Neuronal stem cell (in vitro differentiated cells): ENCODE data around the gene BBS9.

Source experiments
- DNase-seq: peaks from one replicate; pipeline ENCODE4 v3.0.0-alpha.2; 2013; ENCODE audit warnings: low spot score
- H2AFZ ChIP-seq: one replicate; pipeline ENCODE4 v1.6.1; 2013; ENCODE audit warnings: mild to moderate bottlenecking, low read length, inconsistent platforms
- H2AK5ac ChIP-seq: 2 replicates; pipeline ENCODE4 v1.6.1; 2013; ENCODE audit warnings: low read depth, mild to moderate bottlenecking, inconsistent platforms, low read length, moderate library complexity, mixed read lengths
- H2BK120ac ChIP-seq: 2 replicates; pipeline ENCODE4 v1.6.1; 2013; ENCODE audit warnings: low read depth, mild to moderate bottlenecking, inconsistent platforms, low read length, moderate library complexity, mixed read lengths
- H2BK12ac ChIP-seq: one replicate; pipeline ENCODE4 v1.6.1; 2013; ENCODE audit warnings: low read length, inconsistent platforms
- H2BK15ac ChIP-seq: 2 replicates; pipeline ENCODE4 v1.6.1; 2013; ENCODE audit warnings: mild to moderate bottlenecking, low read length, inconsistent platforms, mixed read lengths
- H2BK5ac ChIP-seq: one replicate; pipeline ENCODE4 v1.6.1; 2013; ENCODE audit warnings: inconsistent platforms, mild to moderate bottlenecking, low read length, moderate library complexity
- H3K14ac ChIP-seq: one replicate; pipeline ENCODE4 v1.6.1; 2013; ENCODE audit warnings: low read length, inconsistent platforms
- H3K18ac ChIP-seq: 2 replicates; pipeline ENCODE4 v1.6.1; 2013; ENCODE audit warnings: low read length, inconsistent platforms
- H3K23ac ChIP-seq: 2 replicates; pipeline ENCODE4 v1.6.1; 2013; ENCODE audit warnings: low read depth, mild to moderate bottlenecking, mixed read lengths, low read length, inconsistent platforms; ENCODE audit not compliant: poor library complexity
- H3K27ac ChIP-seq: replicated peaks from 3 replicates; pipeline ENCODE4 v1.5.1; 2013; ENCODE audit warnings: low read length, inconsistent platforms
- H3K27me3 ChIP-seq, 3 experiments: 2 replicates each; pipeline ENCODE4 v1.6.1; 2013; ENCODE audit warnings: low read length in 3 of 3, mild to moderate bottlenecking in 2 of 3, inconsistent platforms in 1 of 3, low read depth in 1 of 3, mixed read lengths in 1 of 3, moderate library complexity in 1 of 3; ENCODE audit not compliant: control insufficient read depth in 3 of 3, insufficient read depth in 3 of 3
- H3K36me3 ChIP-seq, 2 donors: replicated peaks in 1 of 2; 2 replicates each; pipeline ENCODE4 v1.6.1; 2013; ENCODE audit warnings: low read length in 2 of 2; ENCODE audit not compliant: control insufficient read depth in 2 of 2, insufficient read depth in 2 of 2
- H3K4ac ChIP-seq: 2 replicates; pipeline ENCODE4 v1.6.1; 2013; ENCODE audit warnings: inconsistent platforms, mild to moderate bottlenecking, low read length, moderate library complexity
- H3K4me1 ChIP-seq, 2 donors: 1 replicate in 1 of 2; 2 replicates in 1 of 2; pipeline ENCODE4 v1.6.1; 2013; ENCODE audit warnings: low read length in 2 of 2, low read depth in 1 of 2; ENCODE audit not compliant: control insufficient read depth in 2 of 2, insufficient read depth in 1 of 2
- H3K4me2 ChIP-seq: one replicate; pipeline ENCODE4 v1.6.1; 2013; ENCODE audit warnings: mild to moderate bottlenecking, low read length, inconsistent platforms; ENCODE audit not compliant: insufficient read depth, poor library complexity, severe bottlenecking
- H3K4me3 ChIP-seq, 2 donors: 2 replicates each; pipeline ENCODE4 v1.5.1; 2013; ENCODE audit warnings: low read length in 2 of 2, mild to moderate bottlenecking in 2 of 2, inconsistent platforms in 1 of 2, moderate library complexity in 1 of 2
- H3K79me1 ChIP-seq: one replicate; pipeline ENCODE4 v1.6.1; 2013; ENCODE audit warnings: low read depth, mild to moderate bottlenecking, inconsistent platforms, low read length, moderate library complexity
- H3K9ac ChIP-seq: one replicate; pipeline ENCODE4 v1.6.1; 2013; ENCODE audit warnings: mild to moderate bottlenecking, low read depth, low read length, inconsistent platforms; ENCODE audit not compliant: poor library complexity
- H3K9me3 ChIP-seq, 2 donors: replicated peaks in 1 of 2; 2 replicates each; pipeline versions ENCODE3 to v1.6.1; 2013; ENCODE audit warnings: low read length in 2 of 2, mild to moderate bottlenecking in 2 of 2, inconsistent platforms in 1 of 2, low read depth in 1 of 2, mixed read lengths in 1 of 2, moderate library complexity in 1 of 2; ENCODE audit not compliant: control insufficient read depth in 2 of 2, insufficient read depth in 1 of 2
- H4K8ac ChIP-seq: one replicate; pipeline ENCODE4 v1.6.1; 2013; ENCODE audit warnings: low read depth, mild to moderate bottlenecking, inconsistent platforms, low read length, moderate library complexity
- H4K91ac ChIP-seq: one replicate; pipeline ENCODE4 v1.6.1; 2013; ENCODE audit warnings: low read length, low read depth, mild to moderate bottlenecking, inconsistent platforms; ENCODE audit not compliant: poor library complexity
- WGBS, 2 donors: extraction: QIAGEN DNeasy Blood & Tissue Kit; methylation state at CpG; one replicate each; pipeline ENCODE4 v1.1.7; 2013; ENCODE audit warnings: missing lambda C conversion rate in 2 of 2, mixed read lengths in 1 of 2; ENCODE audit not compliant: insufficient read length in 2 of 2, insufficient replicate concordance in 1 of 2; ENCODE audit errors: extremely low coverage in 2 of 2; 5-methylcytosine and 5-hydroxymethylcytosine counted together

The BBS9 gene

GRCh38 chr7:33251301-33251700 is 121.9 kb downstream of the BBS9 start:
- H3K23ac ChIP-seq = no peak overlapping the region
- H2BK120ac ChIP-seq = no peak overlapping the region
- no peak overlapping the region for H3K27ac ChIP-seq
- peaks cover 0 to 8% of the 10 kb centered on the region in 2 donors for H3K9me3 ChIP-seq
- H3K4me2 ChIP-seq = no peak overlapping the region
- no peak overlapping the region for H2BK15ac ChIP-seq
- no peak overlapping the region for H2AK5ac ChIP-seq
- H3K18ac ChIP-seq = no peak overlapping the region
- H4K8ac ChIP-seq = no peak overlapping the region
- no peak overlapping the region for H3K4me3 ChIP-seq
- H4K91ac ChIP-seq = no peak overlapping the region
- no peak overlapping the region for H2AFZ ChIP-seq
- H2BK12ac ChIP-seq = no peak overlapping the region
- H3K27me3 ChIP-seq = no peaks in the 10 kb centered on the region
- H2BK5ac ChIP-seq = no peak overlapping the region
- H3K4ac ChIP-seq = no peak overlapping the region
- no peak for DNase-seq
- H3K9ac ChIP-seq = no peak overlapping the region
- H3K4me1 ChIP-seq = peaks cover 0 to 4% of the 10 kb centered on the region in 2 donors
- H3K36me3 ChIP-seq = no peaks in the 10 kb centered on the region
- no peak overlapping the region for H3K14ac ChIP-seq
- H3K79me1 ChIP-seq = no peaks in the 10 kb centered on the region

GRCh38 chr7:33258491-33258951 is 129.2 kb downstream of the BBS9 start:
- Histone ChIP-seq H2BK5ac (no peak overlapping the region), H3K36me3 (no peaks in the 10 kb centered on the region), H2BK15ac (no peak overlapping the region), H2BK120ac (no peak overlapping the region), H2AFZ (no peak overlapping the region), H3K23ac (no peak overlapping the region), H3K27me3 (no peaks in the 10 kb centered on the region), H3K18ac (no peak overlapping the region), H2BK12ac (no peak overlapping the region), H3K79me1 (no peaks in the 10 kb centered on the region), H4K8ac (no peak overlapping the region), H3K4ac (no peak overlapping the region), H3K4me1 (no peaks in the 10 kb centered on the region), H3K4me3 (no peak overlapping the region), H3K9me3 (no peaks in the 10 kb centered on the region), H3K27ac (no peak overlapping the region), H2AK5ac (no peak overlapping the region), H4K91ac (no peak overlapping the region), H3K9ac (no peak overlapping the region), H3K14ac (no peak overlapping the region), H3K4me2 (no peak overlapping the region)
- no peak for DNase-seq

- no peak for DNase-seq
- Histone ChIP-seq H3K23ac (no peak overlapping the region), H4K91ac (no peak overlapping the region), H3K4me3 (no peak overlapping the region), H2AK5ac (no peak overlapping the region), H2BK12ac (no peak overlapping the region), H3K4me2 (no peak overlapping the region), H4K8ac (no peak overlapping the region), H3K36me3 (no peaks in the 10 kb centered on the region), H3K27ac (no peak overlapping the region), H2BK120ac (no peak overlapping the region), H3K27me3 (no peaks in the 10 kb centered on the region), H2AFZ (no peak overlapping the region), H3K4ac (no peak overlapping the region), H2BK5ac (no peak overlapping the region), H2BK15ac (no peak overlapping the region), H3K79me1 (no peaks in the 10 kb centered on the region), H3K9me3 (no peaks in the 10 kb centered on the region), H3K14ac (no peak overlapping the region), H3K9ac (no peak overlapping the region), H3K4me1 (no peaks in the 10 kb centered on the region), H3K18ac (no peak overlapping the region)
- no CpG with 5 or more reads among the region's 3 CpGs for WGBS, 2 donors
Observed at GRCh38 chr7:33261585-33261984, 132.2 kb downstream of the BBS9 start.

GRCh38 chr7:33262476-33262875 is 133.1 kb downstream of the BBS9 start:
- whole genome bisulfite sequencing, 2 donors = no CpG with 5 or more reads among the region's 3 CpGs
- DNase-seq = no peak
- H2AK5ac ChIP-seq = no peak overlapping the region

More at GRCh38 chr7:33262476-33262875, 133.1 kb downstream of the BBS9 start:
- Histone ChIP-seq H3K4me1 (no peaks in the 10 kb centered on the region), H4K8ac (no peak overlapping the region), H4K91ac (no peak overlapping the region), H2BK12ac (no peak overlapping the region), H3K23ac (no peak overlapping the region), H3K9me3 (no peaks in the 10 kb centered on the region), H3K4ac (no peak overlapping the region), H3K79me1 (no peaks in the 10 kb centered on the region), H2AFZ (no peak overlapping the region), H3K9ac (no peak overlapping the region), H3K27ac (no peak overlapping the region), H2BK120ac (no peak overlapping the region), H3K14ac (no peak overlapping the region), H2BK15ac (no peak overlapping the region), H3K4me3 (no peak overlapping the region), H3K18ac (no peak overlapping the region), H3K27me3 (no peaks in the 10 kb centered on the region), H3K4me2 (no peak overlapping the region), H3K36me3 (no peaks in the 10 kb centered on the region), H2BK5ac (no peak overlapping the region)
